Adrenal gland (tissue), 5 donors: ENCODE measurements around the gene EIPR1.

Source experiments
- POLR2A ChIP-seq, 2 donors: fragments of 450-650 bp; IDR thresholded peaks; one replicate each; pipeline ENCODE4 v1.6.1; 2017; ENCODE audit warnings: antibody characterized with exemption in 2 of 2, mild to moderate bottlenecking in 2 of 2, moderate library complexity in 1 of 2
- TF ChIP-seq, protein P1 (sequence below), 6 experiments: fragments of 450-650 bp in 4 of 6; fragments of 200-600 bp in 2 of 6; sonication (generic) in 1 of 6; IDR thresholded peaks; 1 replicate in 5 of 6; 2 replicates in 1 of 6; pipeline versions ENCODE4 v1.5.1 to v1.8.0; 2016 to 2021; ENCODE audit warnings: antibody characterized with exemption in 6 of 6, mild to moderate bottlenecking in 2 of 6, moderate library complexity in 1 of 6
- donor health status: DM: no; HTN: no; CAD: no.

DNA sequence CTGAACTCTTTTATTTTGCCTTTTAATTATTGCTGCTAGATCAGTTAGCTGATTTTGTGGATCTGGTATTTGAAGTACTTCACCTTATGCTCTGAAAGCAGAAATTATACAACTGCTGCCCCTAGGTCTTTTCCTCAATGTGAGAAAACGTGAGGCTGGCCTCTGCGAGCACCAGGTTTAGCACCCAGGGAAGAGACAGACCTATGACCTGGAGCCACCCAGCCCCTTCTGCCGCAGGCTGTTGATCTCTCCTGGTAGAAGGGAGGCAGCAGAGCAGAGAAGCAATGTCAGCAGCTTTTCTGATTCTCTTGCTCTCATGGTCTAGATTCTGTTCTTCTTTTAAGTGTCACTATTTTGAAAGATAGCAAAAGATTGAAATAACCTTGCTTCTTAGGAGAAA lies 21.8 kb upstream of the EIPR1 start:
- TF ChIP-seq, protein P1, sequence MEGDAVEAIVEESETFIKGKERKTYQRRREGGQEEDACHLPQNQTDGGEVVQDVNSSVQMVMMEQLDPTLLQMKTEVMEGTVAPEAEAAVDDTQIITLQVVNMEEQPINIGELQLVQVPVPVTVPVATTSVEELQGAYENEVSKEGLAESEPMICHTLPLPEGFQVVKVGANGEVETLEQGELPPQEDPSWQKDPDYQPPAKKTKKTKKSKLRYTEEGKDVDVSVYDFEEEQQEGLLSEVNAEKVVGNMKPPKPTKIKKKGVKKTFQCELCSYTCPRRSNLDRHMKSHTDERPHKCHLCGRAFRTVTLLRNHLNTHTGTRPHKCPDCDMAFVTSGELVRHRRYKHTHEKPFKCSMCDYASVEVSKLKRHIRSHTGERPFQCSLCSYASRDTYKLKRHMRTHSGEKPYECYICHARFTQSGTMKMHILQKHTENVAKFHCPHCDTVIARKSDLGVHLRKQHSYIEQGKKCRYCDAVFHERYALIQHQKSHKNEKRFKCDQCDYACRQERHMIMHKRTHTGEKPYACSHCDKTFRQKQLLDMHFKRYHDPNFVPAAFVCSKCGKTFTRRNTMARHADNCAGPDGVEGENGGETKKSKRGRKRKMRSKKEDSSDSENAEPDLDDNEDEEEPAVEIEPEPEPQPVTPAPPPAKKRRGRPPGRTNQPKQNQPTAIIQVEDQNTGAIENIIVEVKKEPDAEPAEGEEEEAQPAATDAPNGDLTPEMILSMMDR (IDR thresholded peaks at IDR 0.05) = no peak
- no peak for TF ChIP-seq POLR2A (IDR thresholded peaks at IDR 0.05)
